NCI-H345 (cell line): ENCODE measurements around the gene PSTK.

Experiments used
- DNase-seq: peaks from one replicate; lab custom pipeline; 2025; lab: John Stamatoyannopoulos, UW

Gene PSTK

GRCh38 chr10:122992031-122992585 lies 11.9 kb downstream of the PSTK start:
- no peak for DNase-seq

- no peak for DNase-seq
Measured at GRCh38 chr10:122993797-122994336, 13.7 kb downstream of the PSTK start.

- no peak for DNase-seq
Measured at GRCh38 chr10:122995936-122996335, 15.7 kb downstream of the PSTK start.

- no peak for DNase-seq
Measured at GRCh38 chr10:122997864-122998263, 17.7 kb downstream of the PSTK start.

- no peak for DNase-seq
Measured at GRCh38 chr10:122998360-122998917, 18.2 kb downstream of the PSTK start.

- DNase-seq, result no peak
Measured at GRCh38 chr10:122998934-122999333, 18.7 kb downstream of the PSTK start.

- DNase-seq, result peak; percentile 13
Measured at GRCh38 chr10:122999347-122999746, 19.1 kb downstream of the PSTK start.

- DNase-seq, result no peak
Measured at GRCh38 chr10:123000155-123000554, 20.0 kb downstream of the PSTK start.

GRCh38 chr10:123001370-123001769 lies 21.2 kb downstream of the PSTK start:
- DNase-seq, result no peak

GRCh38 chr10:123004298-123004697 lies 24.1 kb downstream of the PSTK start:
- DNase-seq, result no peak

- no peak for DNase-seq
Measured at GRCh38 chr10:123007558-123008354, 27.6 kb downstream of the PSTK start.

- DNase-seq, result peak; percentile 94
Measured at GRCh38 chr10:123008355-123009104, 28.3 kb downstream of the PSTK start, which contains the start of the genes ACADSB and IKZF5. Gene ACADSB (plus strand): TSS chr10:123009006. CDS start chr10:123009030, 24 bp downstream. Gene IKZF5 (minus strand): TSS chr10:123008795. CDS start chr10:122998625, 10,170 bp downstream.

- DNase-seq, result no peak
Measured at GRCh38 chr10:123009105-123009820, 29.1 kb downstream of the PSTK start.

GRCh38 chr10:123011987-123012386 lies 31.8 kb downstream of the PSTK start:
- no peak for DNase-seq

- DNase-seq, result no peak
Measured at GRCh38 chr10:123013456-123014419, 33.5 kb downstream of the PSTK start.

- DNase-seq, result no peak
Measured at GRCh38 chr10:123014772-123015171, 34.6 kb downstream of the PSTK start.

- no peak for DNase-seq
Measured at GRCh38 chr10:123016228-123016627, 36.0 kb downstream of the PSTK start.

- DNase-seq, result no peak
Measured at GRCh38 chr10:123017421-123018165, 37.4 kb downstream of the PSTK start.

GRCh38 chr10:123018531-123018930 lies 38.3 kb downstream of the PSTK start:
- no peak for DNase-seq

- no peak for DNase-seq
Measured at GRCh38 chr10:123019264-123019663, 39.1 kb downstream of the PSTK start.
